Activated CD4-positive, alpha-beta T cell treated with anti-CD3 and anti-CD28 coated beads, Interleukin-2, amount 10 ng/mL, durations not matched to agents 24 days and 14 days (primary cell): ENCODE results near the gene HES7. TPM values are rescaled to one million over a fixed set of nuclear protein-coding genes. Genes with fewer than 3 reads are reported as not detected.

Experiments used
- DNase-seq: peaks from one replicate; pipeline ENCODE4 v3.0.0; 2022
- H3K27ac Mint-ChIP-seq: one replicate; pipeline ENCODE4 v1.8.0; 2022; ENCODE audit warnings: mild to moderate bottlenecking, mixed read lengths
- H3K27me3 Mint-ChIP-seq: one replicate; pipeline ENCODE4 v1.8.0; 2022; ENCODE audit warnings: mixed read lengths
- H3K36me3 Mint-ChIP-seq: one replicate; pipeline ENCODE4 v1.8.0; 2022; ENCODE audit warnings: low read depth, mild to moderate bottlenecking, mixed read lengths
- H3K4me1 Mint-ChIP-seq: one replicate; pipeline ENCODE4 v1.8.0; 2021; ENCODE audit warnings: mixed read lengths
- H3K4me3 Mint-ChIP-seq: one replicate; pipeline ENCODE4 v1.8.0; 2022; ENCODE audit warnings: mild to moderate bottlenecking, moderate library complexity, mixed read lengths
- H3K9me3 Mint-ChIP-seq: one replicate; pipeline ENCODE4 v1.8.0; 2021; ENCODE audit warnings: mixed read lengths
- intact Hi-C: fragments of 100-400 bp; cut with micrococcal nuclease; formaldehyde crosslinking; loops from one replicate; pipeline ENCODE4 v1.15.1; 2023
- total RNA-seq: library from RNA; stranded (reverse); gene quantifications from 2 replicates; pipeline ENCODE4 v1.2.3, GENCODE V29; 2022

The HES7 gene
- total RNA-seq, 1 donor from 2014 or later = 2.1 TPM

- Mint-ChIP-seq H3K36me3 (no peaks in the 10 kb centered on the region), H3K27ac (no peak overlapping the region), H3K27me3 (peaks cover 15% of the 10 kb centered on the region), H3K4me1 (peaks cover 2% of the 10 kb centered on the region), H3K9me3 (no peaks in the 10 kb centered on the region), H3K4me3 (no peak overlapping the region)
- intact Hi-C loops = no loop called here
- DNase-seq = no peak
Observed at GRCh38 chr17:8104911-8105310, 19.0 kb downstream of the HES7 start.

- Mint-ChIP-seq H3K27ac (no peak overlapping the region), H3K27me3 (peaks cover 15% of the 10 kb centered on the region), H3K36me3 (no peaks in the 10 kb centered on the region), H3K9me3 (no peaks in the 10 kb centered on the region), H3K4me3 (no peak overlapping the region), H3K4me1 (peaks cover 2% of the 10 kb centered on the region)
- intact Hi-C loops = no loop called here
- no peak for DNase-seq
Observed at GRCh38 chr17:8103549-8103948, 20.4 kb downstream of the HES7 start.

GRCh38 chr17:8101721-8102120 lies 22.2 kb downstream of the HES7 start:
- no peaks in the 10 kb centered on the region for H3K9me3 Mint-ChIP-seq
- intact Hi-C loops = no loop called here
- H3K27ac Mint-ChIP-seq = no peak overlapping the region
- no peaks in the 10 kb centered on the region for H3K36me3 Mint-ChIP-seq
- H3K4me1 Mint-ChIP-seq = peaks cover under 1% of the 10 kb centered on the region
- no peak for DNase-seq
- H3K4me3 Mint-ChIP-seq = no peak overlapping the region
- peaks cover 10% of the 10 kb centered on the region for H3K27me3 Mint-ChIP-seq

GRCh38 chr17:8100763-8101162 lies 23.1 kb downstream of the HES7 start:
- no peaks in the 10 kb centered on the region for H3K36me3 Mint-ChIP-seq
- no peak overlapping the region for H3K4me3 Mint-ChIP-seq
- no peaks in the 10 kb centered on the region for H3K4me1 Mint-ChIP-seq
- intact Hi-C loops = no loop called here
- DNase-seq = no peak
- H3K27ac Mint-ChIP-seq = no peak overlapping the region
- H3K9me3 Mint-ChIP-seq = no peaks in the 10 kb centered on the region
- H3K27me3 Mint-ChIP-seq = peaks cover 9% of the 10 kb centered on the region

GRCh38 chr17:8100111-8100510 lies 23.8 kb downstream of the HES7 start:
- H3K27me3 Mint-ChIP-seq = peaks cover 11% of the 10 kb centered on the region
- no peaks in the 10 kb centered on the region for H3K9me3 Mint-ChIP-seq
- no peak overlapping the region for H3K4me3 Mint-ChIP-seq
- H3K4me1 Mint-ChIP-seq = no peaks in the 10 kb centered on the region
- no peak for DNase-seq
- intact Hi-C loops = no loop called here
- no peaks in the 10 kb centered on the region for H3K36me3 Mint-ChIP-seq
- H3K27ac Mint-ChIP-seq = no peak overlapping the region

- DNase-seq = no peak
- Mint-ChIP-seq H3K9me3 (no peaks in the 10 kb centered on the region), H3K27me3 (peaks cover 18% of the 10 kb centered on the region), H3K27ac (no peak overlapping the region), H3K4me3 (no peak overlapping the region), H3K36me3 (no peaks in the 10 kb centered on the region), H3K4me1 (peaks cover 8% of the 10 kb centered on the region)
- intact Hi-C loops = no loop called here
Observed at GRCh38 chr17:8096541-8096940, 27.4 kb downstream of the HES7 start.

- Mint-ChIP-seq H3K4me3 (no peak overlapping the region), H3K27me3 (peaks cover 21% of the 10 kb centered on the region), H3K36me3 (no peaks in the 10 kb centered on the region), H3K4me1 (peaks cover 8% of the 10 kb centered on the region), H3K27ac (no peak overlapping the region), H3K9me3 (no peaks in the 10 kb centered on the region)
- no peak for DNase-seq
- intact Hi-C loops = loop anchor here (2.0 kb wide), 1 partner anchor 15 kb away; no protein-coding TSS in a partner anchor
Observed at GRCh38 chr17:8095361-8095760, 28.5 kb downstream of the HES7 start.

GRCh38 chr17:8091033-8091687 lies 32.7 kb downstream of the HES7 start:
- H3K36me3 Mint-ChIP-seq = no peaks in the 10 kb centered on the region
- intact Hi-C loops = no loop called here
- DNase-seq = no peak
- peaks cover 28% of the 10 kb centered on the region for H3K27me3 Mint-ChIP-seq
- H3K27ac Mint-ChIP-seq = no peak overlapping the region
- H3K9me3 Mint-ChIP-seq = no peaks in the 10 kb centered on the region
- H3K4me3 Mint-ChIP-seq = no peak overlapping the region
- H3K4me1 Mint-ChIP-seq = peaks cover 8% of the 10 kb centered on the region

- Mint-ChIP-seq H3K36me3 (no peaks in the 10 kb centered on the region), H3K4me3 (no peak overlapping the region), H3K9me3 (no peaks in the 10 kb centered on the region), H3K27me3 (peaks cover 21% of the 10 kb centered on the region), H3K27ac (no peak overlapping the region), H3K4me1 (peaks cover 6% of the 10 kb centered on the region)
- intact Hi-C loops = no loop called here
- DNase-seq = no peak
Observed at GRCh38 chr17:8089728-8090127, 34.2 kb downstream of the HES7 start.

GRCh38 chr17:8087952-8088230 lies 36.0 kb downstream of the HES7 start:
- Mint-ChIP-seq H3K27me3 (peaks cover 17% of the 10 kb centered on the region), H3K4me3 (no peak overlapping the region), H3K36me3 (no peaks in the 10 kb centered on the region), H3K27ac (no peak overlapping the region), H3K9me3 (no peaks in the 10 kb centered on the region), H3K4me1 (no peaks in the 10 kb centered on the region)
- no peak for DNase-seq
- intact Hi-C loops = no loop called here

GRCh38 chr17:8087075-8087951 lies 36.6 kb downstream of the HES7 start, which contains the start of gene ALOX12B:
Gene ALOX12B, minus strand, starts transcription at chr17:8087716. Its CDS starts 274 bp downstream, at chr17:8087442.
- no peak within 1 kb of the TSS for H3K4me3 Mint-ChIP-seq
- H3K4me1 Mint-ChIP-seq = no peaks in the 10 kb centered on the region
- H3K27ac Mint-ChIP-seq = no peak within 1 kb of the TSS
- peaks cover 15% of the 10 kb centered on the region for H3K27me3 Mint-ChIP-seq
- DNase-seq = no peak
- intact Hi-C loops = no loop called here
- H3K9me3 Mint-ChIP-seq = no peaks in the 10 kb centered on the region
- no peaks in the 10 kb centered on the region for H3K36me3 Mint-ChIP-seq

- intact Hi-C loops = no loop called here
- Mint-ChIP-seq H3K27me3 (peaks cover 7% of the 10 kb centered on the region), H3K4me3 (no peak overlapping the region), H3K36me3 (peaks cover 3% of the 10 kb centered on the region), H3K4me1 (peaks cover 8% of the 10 kb centered on the region), H3K9me3 (no peaks in the 10 kb centered on the region), H3K27ac (no peak overlapping the region)
- DNase-seq = no peak
Observed at GRCh38 chr17:8084250-8084649, 39.7 kb downstream of the HES7 start.

- peaks cover 9% of the 10 kb centered on the region for H3K4me1 Mint-ChIP-seq
- no peak for DNase-seq
- H3K27ac Mint-ChIP-seq = no peak overlapping the region
- peaks cover 3% of the 10 kb centered on the region for H3K27me3 Mint-ChIP-seq
- no peaks in the 10 kb centered on the region for H3K9me3 Mint-ChIP-seq
- intact Hi-C loops = no loop called here
- peaks cover 3% of the 10 kb centered on the region for H3K36me3 Mint-ChIP-seq
- H3K4me3 Mint-ChIP-seq = no peak overlapping the region
Observed at GRCh38 chr17:8082292-8082691, 41.6 kb downstream of the HES7 start.

- H3K4me3 Mint-ChIP-seq = no peak overlapping the region
- no peak for DNase-seq
- peaks cover 9% of the 10 kb centered on the region for H3K4me1 Mint-ChIP-seq
- H3K36me3 Mint-ChIP-seq = peaks cover 3% of the 10 kb centered on the region
- H3K27me3 Mint-ChIP-seq = peaks cover 3% of the 10 kb centered on the region
- intact Hi-C loops = no loop called here
- H3K27ac Mint-ChIP-seq = no peak overlapping the region
- H3K9me3 Mint-ChIP-seq = no peaks in the 10 kb centered on the region
Observed at GRCh38 chr17:8081876-8082275, 42.0 kb downstream of the HES7 start.
